SK-N-SH (cell line): ENCODE data around the gene SMNDC1. TPM values are rescaled to one million over a fixed set of nuclear protein-coding genes. Genes with fewer than 3 reads are reported as not detected.

Experiments
- CTCF ChIA-PET: fragments of 300-600, 350-600 bp; formaldehyde crosslinking; extraction: SDS; loops from one replicate; lab custom pipeline; 2021; lab: Yijun Ruan, JAX
- POLR2A ChIA-PET: fragments of 350-600 bp; sonication (Branson Sonifier 250); formaldehyde crosslinking; extraction: SDS; loops from one replicate; lab custom pipeline; 2020; ENCODE audit warnings: antibody characterized with exemption, inconsistent platforms; lab: Yijun Ruan, JAX
- DNase-seq: peaks from one replicate; pipeline ENCODE4 v3.0.0; 2012
- H2AFZ ChIP-seq: fragments of 200-600 bp; sonication (generic); 2 replicates; pipeline ENCODE4 v1.8.1; 2016; ENCODE audit warnings: antibody characterized with exemption, mild to moderate bottlenecking, low read depth
- H3F3A ChIP-seq: fragments of 200-600 bp; sonication (generic); replicated peaks from 2 replicates; pipeline ENCODE3; 2016; ENCODE audit warnings: antibody characterized with exemption, mild to moderate bottlenecking; ENCODE audit not compliant: insufficient read depth
- H3K27ac ChIP-seq, 2 experiments: fragments of 200-500 bp in 1 of 2; fragments of 200-600 bp in 1 of 2; sonication (Bioruptor generic) in 1 of 2; sonication (generic), shearing (Covaris generic) in 1 of 2; 2 replicates each; pipeline versions ENCODE4 v1.5.1 to v1.6.1; 2014 to 2016; ENCODE audit warnings: low read depth in 2 of 2, inconsistent platforms in 1 of 2, low read length in 1 of 2, mild to moderate bottlenecking in 1 of 2, mixed read lengths in 1 of 2
- H3K27me3 ChIP-seq: fragments of 200-600 bp; sonication (generic), shearing (Covaris generic); 2 replicates; pipeline ENCODE4 v1.6.1; 2016; ENCODE audit warnings: mixed run types; ENCODE audit not compliant: insufficient read depth
- H3K36me3 ChIP-seq, 2 experiments: fragments of 200-500 bp in 1 of 2; fragments of 200-600 bp in 1 of 2; sonication (Bioruptor generic) in 1 of 2; sonication (generic) in 1 of 2; replicated peaks in 1 of 2; 2 replicates each; pipeline versions ENCODE3 to v1.5.1; 2014 to 2016; ENCODE audit warnings: low read length in 1 of 2, mild to moderate bottlenecking in 1 of 2; ENCODE audit not compliant: insufficient read depth in 2 of 2, control insufficient read depth in 1 of 2
- H3K4me1 ChIP-seq, 2 experiments: fragments of 200-500 bp in 1 of 2; fragments of 200-600 bp in 1 of 2; sonication (Bioruptor generic) in 1 of 2; sonication (generic), shearing (Covaris generic) in 1 of 2; 2 replicates each; pipeline versions ENCODE4 v1.5.1 to v1.6.1; 2014 to 2016; ENCODE audit warnings: low read depth in 1 of 2, low read length in 1 of 2, mixed run types in 1 of 2; ENCODE audit not compliant: insufficient read depth in 2 of 2, control insufficient read depth in 1 of 2
- H3K4me2 ChIP-seq: fragments of 200-600 bp; sonication (generic), shearing (Covaris generic); 2 replicates; pipeline ENCODE4 v1.6.1; 2017; ENCODE audit warnings: mixed run types
- H3K4me3 ChIP-seq, 2 experiments: fragments of 200-500 bp in 1 of 2; fragments of 200-600 bp in 1 of 2; sonication (Bioruptor generic) in 1 of 2; sonication (generic), shearing (Covaris generic) in 1 of 2; 2 replicates each; pipeline versions ENCODE4 v1.5.1 to v1.8.1; 2014 to 2016; ENCODE audit warnings: low read depth in 2 of 2, inconsistent platforms in 1 of 2, low read length in 1 of 2, mild to moderate bottlenecking in 1 of 2, mixed read lengths in 1 of 2, moderate library complexity in 1 of 2
- H3K79me2 ChIP-seq: fragments of 200-600 bp; sonication (generic); 2 replicates; pipeline ENCODE4 v1.8.1; 2017; ENCODE audit warnings: mild to moderate bottlenecking; ENCODE audit not compliant: insufficient read depth
- H3K9ac ChIP-seq: fragments of 200-600 bp; sonication (generic); 2 replicates; pipeline ENCODE4 v1.6.1; 2017; ENCODE audit warnings: mixed run types
- H3K9me2 ChIP-seq: fragments of 200-600 bp; sonication (generic); 2 replicates; pipeline ENCODE4 v1.6.1; 2017; ENCODE audit warnings: mixed run types
- H3K9me3 ChIP-seq: fragments of 200-600 bp; sonication (generic); 2 replicates; pipeline ENCODE4 v1.6.1; 2017; ENCODE audit warnings: mixed run types, mild to moderate bottlenecking, moderate library complexity
- H4K20me1 ChIP-seq: fragments of 200-600 bp; sonication (generic); 2 replicates; pipeline ENCODE4 v1.6.1; 2017; ENCODE audit warnings: mild to moderate bottlenecking, mixed run types; ENCODE audit not compliant: insufficient read depth
- CHD2 ChIP-seq: fragments of 150-350 bp; IDR thresholded peaks from 2 replicates; pipeline ENCODE4 v1.6.1; 2018; ENCODE audit warnings: low read length; ENCODE audit not compliant: partially characterized antibody
- FOSL2 ChIP-seq: IDR thresholded peaks from 2 replicates; pipeline ENCODE4 v1.4.0; 2012; ENCODE audit warnings: low read depth, mild to moderate bottlenecking, moderate library complexity, borderline replicate concordance
- FOXM1 ChIP-seq: IDR thresholded peaks from 2 replicates; pipeline ENCODE4 v1.4.0; 2012; ENCODE audit warnings: low read depth, mild to moderate bottlenecking
- GABPA ChIP-seq: IDR thresholded peaks from 2 replicates; pipeline ENCODE4 v1.4.0; 2012; ENCODE audit warnings: low read depth, mild to moderate bottlenecking
- IRF3 ChIP-seq: fragments of 150-350 bp; IDR thresholded peaks from 2 replicates; pipeline ENCODE4 v1.6.1; 2016; ENCODE audit warnings: mild to moderate bottlenecking, low read depth, low read length
- NRF1 ChIP-seq: IDR thresholded peaks from 2 replicates; pipeline ENCODE4 v1.6.1; 2012; ENCODE audit warnings: low read depth, mild to moderate bottlenecking, low read length
- POLR2AphosphoS5 ChIP-seq: IDR thresholded peaks from 2 replicates; pipeline ENCODE4 v1.6.1; 2012; ENCODE audit warnings: low read depth, low read length
- RAD21 ChIP-seq: IDR thresholded peaks from 2 replicates; pipeline ENCODE4 v1.6.1; 2012; ENCODE audit warnings: mild to moderate bottlenecking, low read length
- RCOR1 ChIP-seq: fragments of 150-350 bp; IDR thresholded peaks from 2 replicates; pipeline ENCODE4 v1.6.1; 2017; ENCODE audit warnings: antibody characterized with exemption, low read length
- REST ChIP-seq: IDR thresholded peaks from 2 replicates; pipeline ENCODE4 v1.6.1; 2012; ENCODE audit warnings: mild to moderate bottlenecking, low read depth, low read length, moderate library complexity
- RXRA ChIP-seq: IDR thresholded peaks from 2 replicates; pipeline ENCODE4 v1.4.0; 2012; ENCODE audit warnings: low read depth, mild to moderate bottlenecking, borderline replicate concordance
- SIN3A ChIP-seq: IDR thresholded peaks from 2 replicates; pipeline ENCODE4 v1.6.1; 2012; ENCODE audit warnings: low read depth, mild to moderate bottlenecking, low read length, moderate library complexity, borderline replicate concordance
- SMC3 ChIP-seq: IDR thresholded peaks from 2 replicates; pipeline ENCODE4 v1.6.1; 2012; ENCODE audit warnings: low read depth, low read length, improper control_type of control experiment
- TAF1 ChIP-seq: IDR thresholded peaks from 2 replicates; pipeline ENCODE4 v1.6.1; 2012; ENCODE audit warnings: low read depth, mild to moderate bottlenecking, low read length, moderate library complexity, borderline replicate concordance
- USF2 ChIP-seq: fragments of 150-350 bp; IDR thresholded peaks from 2 replicates; pipeline ENCODE4 v1.6.1; 2017; ENCODE audit warnings: antibody characterized with exemption, low read length, low read depth, borderline replicate concordance
- ZBTB33 ChIP-seq: IDR thresholded peaks from 2 replicates; pipeline ENCODE4 v1.4.0; 2012; ENCODE audit warnings: low read depth, borderline replicate concordance
- WGBS: methylation state at CpG from one replicate; pipeline ENCODE4 v1.1.6; 2017; ENCODE audit warnings: low lambda C conversion rate; 5-methylcytosine and 5-hydroxymethylcytosine counted together
- polyA plus RNA-seq, 3 experiments: library from polyadenylated mRNA; depleted of rRNA; stranded (reverse); fragments of >200 nt; gene quantifications; 2 replicates each; pipeline ENCODE4 v1.2.3, GENCODE V29; 2012

The SMNDC1 gene
- polyA plus RNA-seq, 1 of the 3 experiments (the other 2 are of a cell fraction) = 13.3 TPM

- TF ChIP-seq RAD21 (peak; percentile 92), SIN3A (0 out of 2 replicates have a peak, but pooled peaks have one; percentile 35), POLR2AphosphoS5 (no peak), CHD2 (peak; percentile 88), RXRA (no peak), SMC3 (peak; percentile 78), IRF3 (no peak), TAF1 (no peak), NRF1 (no peak), FOXM1 (no peak)
Observed at GRCh38 chr10:110311357-110311949, 6.7 kb upstream of the SMNDC1 start (continued).

- Histone ChIP-seq H3K27me3 (no peaks in the 10 kb centered on the region), H3K36me3 (no peaks in the 10 kb centered on the region), H3K4me3 (no peak overlapping the region), H3K4me1 (peaks cover 2 to 10% of the 10 kb centered on the region in 2 experiments; a peak in 3 of 4 replicates), H4K20me1 (no peaks in the 10 kb centered on the region), H3K9ac (no peak overlapping the region), H3K79me2 (no peaks in the 10 kb centered on the region), H3K4me2 (no peak overlapping the region), H3K27ac (no peak overlapping the region), H2AFZ (no peak overlapping the region), H3K9me2 (no peaks in the 10 kb centered on the region), H3K9me3 (no peaks in the 10 kb centered on the region), H3F3A (peaks cover 3% of the 10 kb centered on the region)
- ChIA-PET POLR2A (no interaction called here), CTCF (interaction anchor here (0.7 to 3.3 kb wide), 15 partner anchors 9 to 587 kb away, joined by 3 to 28 read pairs (median 3); no protein-coding TSS in a partner anchor)
- WGBS = 71% methylated on average over 3 of the region's 3 CpGs
- TF ChIP-seq USF2 (no peak), GABPA (no peak), ZBTB33 (no peak), FOSL2 (no peak), REST (no peak), RCOR1 (no peak)
- no peak for DNase-seq
Observed at GRCh38 chr10:110310741-110311140, 6.0 kb upstream of the SMNDC1 start.
